Left colon (tissue), 2 donors: ENCODE data around the gene EXOC1L. TPM values are rescaled to one million over a fixed set of nuclear protein-coding genes. Genes with fewer than 3 reads are reported as not detected.

Experiments used
- ATAC-seq: fragments of 200-7000 bp; cut with Tn5 transposase; one replicate; pipeline ENCODE4 v1.9.1; 2020; ENCODE audit warnings: mild to moderate bottlenecking, moderate library complexity
- DNase-seq, 2 donors: peaks; one replicate each; pipeline ENCODE4 v3.0.0-alpha.2; 2020
- intact Hi-C, 2 donors: fragments of 100-400 bp; cut with DNase I in 1 of 2; cut with micrococcal nuclease in 1 of 2; formaldehyde crosslinking; loops; one replicate each; pipeline versions ENCODE4 v1.11.2 to v1.14.0; 2022; cut with DNase I, micrococcal nuclease
- total RNA-seq, 2 donors: library from RNA; stranded (reverse); fragmentation: NEBNext Ultra II Directional; extraction: Animal tissue kit (Norgen Biotek cat#: 25700); gene quantifications; one replicate each; pipeline ENCODE4 v1.2.1, GENCODE V29; 2021
- donor health status: DM: no; HTN: no; CAD: no.
- donor health status: DM: yes; HTN: yes; CAD: no.

The EXOC1L gene
- total RNA-seq, 2 donors from 2014 or later: not detected

DNA sequence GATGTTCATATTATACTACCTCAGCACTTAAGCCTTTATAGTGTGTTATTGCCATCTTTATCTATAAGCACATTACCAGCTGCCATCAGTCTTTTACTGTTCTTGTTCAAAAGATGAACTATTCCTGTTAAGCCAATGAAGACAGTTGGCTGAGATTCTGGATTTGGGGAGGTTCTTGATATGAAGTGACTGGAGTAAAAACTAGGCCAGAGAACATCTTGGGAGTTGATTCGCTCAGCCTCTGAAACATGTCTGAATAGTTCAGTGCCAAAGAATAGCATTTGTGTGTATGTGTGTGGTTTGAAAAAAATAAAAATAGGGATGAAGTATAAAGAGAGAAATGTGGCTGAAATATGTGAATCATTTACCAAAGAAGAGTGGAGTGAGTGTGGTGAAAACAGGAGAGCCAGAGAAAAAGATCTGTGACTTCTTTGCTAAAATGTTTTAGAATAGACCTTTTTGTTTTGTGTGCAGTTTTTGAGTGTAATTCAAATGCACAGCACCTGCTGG lies 49.0 kb downstream of the EXOC1L start:
- no peak for ATAC-seq
- intact Hi-C loops: loop anchor here in 1 of 2 donors (10.0 kb wide), 2 partner anchors 314 to 524 kb away; partner anchors contain the start of gene SRD5A3
- no peak for DNase-seq

DNA sequence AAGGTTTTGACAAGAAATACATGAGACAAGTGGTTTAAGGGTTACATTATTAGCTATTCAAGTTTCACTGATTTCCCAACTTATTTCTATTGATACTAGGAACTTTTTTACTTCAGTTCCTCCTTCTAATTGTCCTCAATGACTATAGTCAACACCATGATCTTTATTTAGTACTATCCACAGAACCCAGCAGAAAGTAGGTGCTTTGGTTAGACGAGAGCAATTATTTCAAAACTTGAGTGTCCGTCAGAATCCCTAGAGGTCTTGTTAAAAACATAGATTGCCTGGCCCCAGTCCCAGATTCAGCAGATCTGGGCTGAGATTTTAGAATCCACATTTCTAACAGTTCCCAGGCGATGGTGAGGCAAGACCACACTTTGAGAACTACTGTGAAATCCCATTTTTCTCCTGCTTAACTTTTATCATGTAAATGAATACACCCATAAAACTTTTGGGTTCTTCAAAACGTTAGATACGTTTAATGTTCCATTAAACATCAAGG lies 51.8 kb downstream of the EXOC1L start:
- DNase-seq (no peak), ATAC-seq (no peak)
- intact Hi-C loops: no loop called here

GRCh38 chr4:55874831-55875230 lies 55.2 kb downstream of the EXOC1L start:
- no peak for ATAC-seq
- intact Hi-C loops: no loop called here
- no peak for DNase-seq

GRCh38 chr4:55876387-55876786 lies 56.8 kb downstream of the EXOC1L start:
- intact Hi-C loops: no loop called here
- no peak for DNase-seq
- ATAC-seq: no peak

- ATAC-seq: no peak
- DNase-seq: no peak
Observed at GRCh38 chr4:55879224-55879623, 59.6 kb downstream of the EXOC1L start.

GRCh38 chr4:55880652-55881280 lies 61.2 kb downstream of the EXOC1L start:
- DNase-seq (no peak), ATAC-seq (no peak)
- intact Hi-C loops: no loop called here

More at GRCh38 chr4:55879224-55879623, 59.6 kb downstream of the EXOC1L start:
- intact Hi-C loops: no loop called here

- ATAC-seq (no peak), DNase-seq (no peak)
- intact Hi-C loops: no loop called here
Observed at GRCh38 chr4:55884093-55884850, 64.7 kb downstream of the EXOC1L start.

GRCh38 chr4:55884851-55885219 lies 65.2 kb downstream of the EXOC1L start:
- no peak for DNase-seq
- intact Hi-C loops: no loop called here
- ATAC-seq: no peak

Other genes starting within 250 kb of the EXOC1L start
- gene PDCL2, start 227.5 kb upstream of the EXOC1L start, total RNA-seq: not detected
- gene NMU, start 183.5 kb upstream of the EXOC1L start, total RNA-seq: under 1 TPM; 0.42 to 0.67 TPM
- 10 to 100 TPM; 37.1 to 43.8 TPM for gene EXOC1, start 33.9 kb downstream of the EXOC1L start, total RNA-seq
- 1 to 10 TPM; 4.9 to 5.3 TPM for gene CEP135, start 129.2 kb downstream of the EXOC1L start, total RNA-seq